ENCODE measurements around the gene CDK1.
"Not testable (repeated sequence)": the region's sequence is repeated elsewhere in the genome, so short reads cannot be mapped to it uniquely, and the experiment has no call there.

The CDK1 gene

DNA sequence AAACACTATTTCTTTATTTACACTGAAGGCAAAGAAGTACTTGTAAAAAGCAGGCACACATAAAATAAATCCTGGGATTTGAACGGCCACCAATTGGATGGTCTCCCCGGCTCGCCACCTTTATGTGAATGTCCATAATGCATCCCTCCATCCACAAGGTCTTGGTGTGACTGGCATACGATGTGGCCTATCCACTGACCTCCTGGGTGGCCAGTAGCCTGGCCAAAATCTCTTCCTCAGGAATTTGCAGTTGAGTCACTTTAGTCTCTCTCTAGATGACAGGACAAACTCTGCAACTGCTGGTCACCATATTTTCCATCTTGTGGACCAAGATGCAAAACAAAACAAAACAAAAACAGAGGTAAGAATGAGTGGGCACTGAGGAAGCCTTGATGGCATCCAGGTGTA lies 39.1 kb downstream of the CDK1 start:
- peak; percentile 59 for DNase-seq

DNA sequence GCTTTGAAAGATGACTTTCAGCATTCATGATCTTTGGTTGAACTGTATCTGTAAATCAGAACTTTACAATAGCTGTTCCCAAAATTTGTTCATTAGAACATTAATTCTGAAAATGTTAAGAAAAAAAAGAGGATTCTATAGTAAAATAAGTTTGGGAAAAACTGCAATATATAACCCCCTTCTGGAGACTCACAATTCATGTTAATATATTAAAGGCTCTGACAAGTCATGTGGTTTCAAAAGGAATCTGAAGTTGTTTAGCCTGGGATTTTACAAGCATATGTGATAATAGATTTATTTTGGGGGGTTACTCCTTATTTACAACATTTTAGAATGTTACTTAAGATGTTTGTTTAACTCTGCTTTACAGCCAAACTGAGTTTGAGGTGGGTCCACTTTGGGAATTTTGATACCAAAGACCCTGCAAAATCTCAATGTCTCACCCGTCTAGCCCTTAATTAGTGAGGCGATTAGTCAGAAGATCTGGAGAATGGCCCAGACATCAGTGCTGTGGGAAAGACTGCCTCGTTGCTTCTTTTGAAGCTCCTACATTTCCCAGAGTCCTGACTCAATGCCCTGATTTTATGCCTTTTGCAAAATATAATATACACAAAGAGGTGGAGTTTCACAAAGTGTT lies 40.0 kb downstream of the CDK1 start:
- peak; percentile 73 for DNase-seq

- no peak for DNase-seq
These were observed 41.0 kb downstream of the CDK1 start for GRCh38 chr10:60819271-60819670.

GRCh38 chr10:60820093-60820754 lies 41.9 kb downstream of the CDK1 start:
- DNase-seq = peak; percentile 47

DNA sequence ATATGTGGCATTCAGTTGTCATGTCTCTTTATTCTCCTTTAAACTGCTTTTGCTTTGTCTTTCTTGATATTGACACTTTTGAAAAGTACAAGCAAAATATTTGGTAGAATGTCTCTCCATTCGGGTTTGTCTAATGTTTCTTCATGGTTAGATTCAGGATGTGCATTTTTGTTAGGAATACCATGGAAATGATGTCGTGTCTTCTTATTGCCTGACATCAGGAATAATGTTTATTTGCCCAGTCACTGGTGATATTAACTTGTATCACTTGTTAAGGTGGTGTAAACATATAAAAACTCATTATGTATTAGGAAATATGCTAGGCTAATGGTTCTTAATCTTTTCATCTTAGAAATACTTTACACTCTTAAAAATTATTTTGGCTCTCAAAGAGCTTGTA lies 43.4 kb downstream of the CDK1 start:
- peak; percentile 26 for DNase-seq

DNA sequence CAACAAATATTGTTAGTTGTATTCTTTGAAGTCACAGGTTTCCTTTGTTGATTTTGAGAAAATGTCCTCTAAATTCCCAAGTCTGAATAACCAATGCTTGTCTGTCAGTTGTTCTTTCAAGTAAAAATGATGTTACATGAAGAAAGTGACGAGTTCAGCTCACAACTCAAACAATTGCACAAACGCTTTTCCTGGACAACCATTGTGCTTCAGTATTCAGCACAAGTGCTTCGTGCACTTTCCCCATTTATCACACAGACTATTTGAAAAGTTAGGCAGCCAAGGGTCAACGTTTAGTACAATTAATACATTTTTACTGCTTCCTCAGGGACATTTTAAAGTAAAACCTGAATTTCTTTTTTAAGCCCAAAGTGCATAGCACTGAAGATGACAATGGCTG lies 44.5 kb downstream of the CDK1 start:
- no peak for DNase-seq

DNA sequence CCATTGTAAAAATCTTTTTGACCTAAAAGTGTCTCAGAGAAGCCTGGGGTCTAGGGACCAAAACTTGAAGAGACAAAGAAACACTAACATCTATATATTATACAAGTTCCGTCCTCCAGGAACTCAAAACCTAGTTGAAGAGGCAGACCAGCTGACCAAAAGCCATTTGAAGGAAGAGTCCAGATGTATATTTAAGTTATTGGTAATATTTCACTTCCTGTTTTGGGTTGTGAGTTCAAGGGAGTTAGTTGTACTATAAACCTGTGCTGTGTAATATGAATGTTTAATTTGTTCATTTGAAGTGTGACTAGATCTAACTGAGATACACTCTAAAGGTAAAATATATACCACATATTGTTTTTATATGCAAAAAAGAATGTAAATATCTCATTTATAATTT lies 45.0 kb downstream of the CDK1 start:
- DNase-seq = no peak

DNA sequence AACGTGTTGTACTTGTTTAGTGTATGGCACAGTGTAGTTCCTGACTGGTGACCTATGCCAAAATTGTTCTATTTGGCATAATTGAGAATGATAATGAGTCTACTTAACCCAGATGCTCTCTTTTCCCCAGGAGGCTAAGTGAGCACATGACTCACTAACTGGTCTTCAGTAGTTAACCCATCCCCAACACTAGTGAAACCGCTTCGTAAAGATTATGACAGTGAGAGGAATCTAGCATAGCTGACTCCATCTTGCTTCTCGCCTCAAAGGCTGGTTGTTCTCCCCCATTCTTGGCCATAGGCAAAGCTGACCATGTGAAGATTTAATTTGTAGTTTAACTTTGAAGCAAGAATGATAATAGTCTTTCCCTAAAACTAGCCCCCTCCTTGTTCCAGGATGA lies 47.2 kb downstream of the CDK1 start:
- DNase-seq = no peak

- peak; percentile 84 for DNase-seq
These were observed 49.7 kb downstream of the CDK1 start for GRCh38 chr10:60827791-60828488.

DNA sequence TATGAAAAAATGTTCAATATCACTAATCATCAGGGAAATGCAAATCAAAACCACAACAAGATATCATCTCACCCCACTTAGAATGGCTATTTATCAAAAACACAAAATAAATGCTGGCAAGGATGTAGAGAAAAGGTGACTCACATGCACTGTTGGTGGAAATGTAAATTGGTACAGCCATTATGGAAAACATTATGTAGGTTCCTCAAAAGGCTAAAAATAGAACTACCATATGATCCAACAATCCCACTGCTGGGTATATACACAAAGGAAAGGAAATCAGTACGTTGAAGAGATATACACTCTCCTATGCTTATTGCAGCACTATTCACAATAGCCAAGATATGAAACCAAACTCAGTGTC lies 50.2 kb downstream of the CDK1 start:
- peak; percentile 31 for DNase-seq

DNA sequence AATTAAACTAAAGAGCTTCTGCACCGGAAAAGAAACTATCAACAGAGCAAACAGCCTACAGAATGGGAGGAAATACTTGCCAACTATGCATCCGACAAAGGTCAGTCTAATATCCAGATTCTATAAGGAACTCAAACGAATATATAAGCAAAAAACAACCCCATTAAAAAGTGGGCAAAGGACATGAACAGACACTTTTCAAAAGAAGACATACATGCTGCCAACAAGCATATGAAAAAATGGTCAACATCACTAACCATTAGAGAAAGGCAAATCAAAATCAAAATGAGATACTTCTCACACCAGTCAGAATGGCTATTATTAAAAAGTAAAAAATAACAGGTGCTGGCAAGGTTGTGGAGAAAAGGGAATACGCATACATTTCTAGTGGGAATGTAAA lies 53.9 kb downstream of the CDK1 start:
- not testable (repeated sequence) for DNase-seq

DNA sequence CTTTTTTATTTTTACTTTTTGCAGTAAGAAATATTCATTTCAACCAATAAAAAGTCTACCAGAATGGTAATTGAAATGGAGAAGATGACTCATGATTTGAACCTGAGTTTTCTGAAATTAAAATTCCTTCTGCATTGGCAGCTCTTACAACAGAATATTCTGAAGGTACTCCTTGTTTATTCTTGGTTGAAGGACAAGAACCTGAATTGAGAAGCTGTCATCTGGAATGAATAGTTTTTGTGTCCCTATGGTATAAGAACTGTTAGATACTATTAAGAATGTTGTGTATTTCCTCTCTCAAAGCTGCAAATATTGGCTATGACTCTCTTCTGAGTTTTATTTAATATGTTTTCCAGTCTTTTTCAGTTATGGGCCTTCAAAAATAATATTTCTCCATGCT lies 56.1 kb downstream of the CDK1 start:
- no peak for DNase-seq

DNA sequence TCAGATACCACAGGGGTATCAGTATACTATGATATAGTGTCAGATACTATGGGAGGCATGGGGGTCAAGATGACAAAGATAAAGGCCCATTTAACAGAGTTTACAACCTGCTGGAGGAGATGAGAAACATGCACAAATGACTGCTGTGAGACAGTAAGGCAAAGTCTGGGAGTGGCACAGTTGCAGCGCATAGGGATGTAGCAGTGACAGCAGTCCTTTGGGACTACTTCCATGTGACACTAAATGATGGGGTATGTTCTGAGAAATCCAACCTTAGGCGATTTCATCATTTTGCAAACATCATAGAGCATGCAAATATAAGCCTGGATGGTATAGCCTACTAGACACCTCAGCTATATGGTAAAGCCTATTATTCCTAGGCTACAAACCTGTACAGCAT lies 56.8 kb downstream of the CDK1 start:
- DNase-seq = no peak

- not testable (repeated sequence) for DNase-seq
These were observed 62.9 kb downstream of the CDK1 start for GRCh38 chr10:60841227-60841626.

- no peak for DNase-seq
These were observed 64.4 kb downstream of the CDK1 start for GRCh38 chr10:60842694-60843093.

All from EL (cell line).